Measurements from ENCODE around the gene CELF2. TPM values are rescaled to one million over a fixed set of nuclear protein-coding genes. Genes with fewer than 3 reads are reported as not detected.
A peak's percentile ranks its signal among the peaks of the same experiment; 100 is the strongest.

The CELF2 gene
- 5.6 and 6.6 TPM in 2 replicates for total RNA-seq (2012; rRNA removed)
- 3.5 and 3.6 TPM in 2 replicates for polyA plus RNA-seq (2012; rRNA removed)
- 3.6 and 5.0 TPM in 2 replicates for polyA plus RNA-seq (2012; cell fraction: cytosol; rRNA removed)
- 2.0 and 2.9 TPM in 2 replicates for polyA plus RNA-seq (2012; cell fraction: nucleus; rRNA removed; ENCODE audit: low replicate concordance)
- percentile 50 among the genes with signal in this experiment for Bru-seq, nascent RNA
- BruChase-seq, experiment 1, labeled RNA remaining after a 6-hour chase, result percentile 43 among the genes with signal in this experiment
- percentile 42 among the genes with signal in this experiment for BruChase-seq, experiment 2, labeled RNA remaining after a 2-hour chase
- long read RNA-seq, partial matches to known transcripts, result 4 of 29 reads
- long read RNA-seq, other reads (novel, unspliced or antisense), result 25 of 29 reads

DNA sequence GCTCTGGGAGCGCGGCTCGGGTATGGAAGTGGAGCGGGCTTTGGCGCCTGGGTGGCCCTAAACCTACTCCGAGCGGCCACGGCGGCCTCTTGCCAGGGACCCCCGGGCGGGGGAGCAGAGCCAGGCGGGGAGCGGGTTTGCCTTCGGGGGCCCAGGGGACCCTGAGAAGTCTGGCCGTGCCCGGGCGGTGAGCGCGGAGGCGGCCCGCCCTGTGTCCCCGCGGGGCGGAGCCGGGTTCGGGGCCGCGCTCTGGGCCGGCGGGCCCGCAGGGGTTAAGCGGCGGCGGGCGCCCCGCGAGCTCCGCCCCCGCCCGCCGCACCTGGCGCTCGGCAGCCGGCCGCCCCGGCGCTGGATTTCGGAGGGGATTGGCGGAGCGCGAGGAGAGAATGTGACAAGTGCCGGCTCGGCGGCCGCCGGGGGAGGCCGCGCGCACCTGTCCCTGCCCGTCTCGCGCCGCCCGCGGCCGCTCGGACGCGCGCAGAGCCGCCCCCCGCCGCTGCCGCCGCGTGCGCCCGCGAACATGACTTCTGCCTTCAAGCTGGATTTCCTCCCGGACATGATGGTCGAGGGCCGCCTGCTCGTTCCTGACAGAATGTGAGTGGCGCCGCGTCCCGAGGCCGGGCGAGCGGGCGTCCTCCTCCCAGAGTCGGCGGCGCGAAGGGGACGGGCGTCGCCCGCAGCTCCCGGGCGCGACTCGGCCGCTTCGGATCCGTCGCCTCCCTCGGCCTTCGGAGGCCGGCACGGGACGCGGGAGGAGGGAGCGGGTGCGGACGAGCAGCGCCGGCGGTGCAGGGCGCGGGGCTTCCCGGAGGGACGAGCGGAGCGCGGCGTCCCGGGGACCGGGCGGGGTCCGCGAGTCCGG, at the start of gene CELF2:
Gene CELF2, plus strand, starts transcription at position 303 of the 862 bp plus-strand sequence. Its CDS starts 218 bp downstream, at position 521.
- H2BK120ac ChIP-seq (ENCODE audit: low read depth, low read length), result no peak within 1 kb of the TSS
- no peak within 1 kb of the TSS for H2AK9ac ChIP-seq (replicated peaks; ENCODE audit: low read depth, low read length, poor library complexity)
- no peaks in the 10 kb centered on the region for H4K20me1 ChIP-seq (ENCODE audit: insufficient read depth, low read length)
- 0 out of 2 replicates have a peak within 1 kb of the TSS, but pooled peaks have one; percentile 42 for H2BK20ac ChIP-seq (ENCODE audit: low read depth, low read length)
- peaks cover 45% of the 10 kb centered on the region for H3K27me3 ChIP-seq (ENCODE audit: control insufficient read depth, insufficient read depth, low read length)
- H3K4ac ChIP-seq (ENCODE audit: low read depth, low read length), result no peak within 1 kb of the TSS
- H3K18ac ChIP-seq (ENCODE audit: low read depth, low read length), result peak within 1 kb of the TSS; percentile 28; the same call in 1 of the 2 replicates
- no peak within 1 kb of the TSS for H2BK15ac ChIP-seq (ENCODE audit: low read depth, low read length)
- ATAC-seq (ENCODE audit: low read depth) (peak; percentile 74), DNase-seq (no peak)
- intact Hi-C loops (cut with micrococcal nuclease) (no loop called here), dilution Hi-C loops (cut with HindIII; ENCODE audit: low sequenced_read_pairs, unreplicated experiment) (no loop called here), in situ Hi-C loops (cut with MboI; ENCODE audit: low sequenced_read_pairs) (no loop called here)
- H3K9ac ChIP-seq (ENCODE audit: low read depth, low read length), result peak within 1 kb of the TSS; percentile 30; the same call in 1 of the 2 replicates
- H3K56ac ChIP-seq (ENCODE audit: extremely low read depth, insufficient read depth, low read length), result no peak within 1 kb of the TSS
- H2AFZ ChIP-seq (replicated peaks; ENCODE audit: low read length, poor library complexity), result peak within 1 kb of the TSS; percentile 83
- peak within 1 kb of the TSS; percentile 85 for H3K4me2 ChIP-seq (ENCODE audit: low read depth, low read length)
- no peak within 1 kb of the TSS for H4K8ac ChIP-seq (ENCODE audit: low read depth in 2 of 2, low read length in 2 of 2)
- H3K27ac ChIP-seq (ENCODE audit: insufficient read depth, low read length), result peak within 1 kb of the TSS; percentile 23; the same call in 1 of the 2 replicates
- no peak within 1 kb of the TSS for H4K91ac ChIP-seq (ENCODE audit: insufficient read depth, low read depth, low read length)
- H3K79me1 ChIP-seq (ENCODE audit: low read depth in 1 of 2, low read length in 2 of 2), result no peaks in the 10 kb centered on the region
- WGBS, 2 experiments (ENCODE audit: extremely low coverage in 2 of 2, insufficient read length in 1 of 2), result 1% methylated on average over 37 of the region's 133 CpGs; no CpG with 5 or more reads in 1 of the 2 experiments
- CTCF ChIA-PET, result interaction anchor here (1.1 kb wide), 1 partner anchor 1675 kb away, joined by 3 read pairs; no protein-coding TSS in a partner anchor
- H3K4me1 ChIP-seq (ENCODE audit: control insufficient read depth, insufficient read depth, low read length), result peaks cover 2% of the 10 kb centered on the region; the same call in 1 of the 2 replicates
- no peak within 1 kb of the TSS for H3K14ac ChIP-seq (replicated peaks; ENCODE audit: low read depth, low read length)
- no peaks in the 10 kb centered on the region for H3K9me1 ChIP-seq (ENCODE audit: insufficient read depth, low read length)
- no TSS peak for BruUV-seq (replicated peaks)
- POLR2A ChIA-PET (ENCODE audit: unreplicated experiment), result no interaction called here
- no peak within 1 kb of the TSS for H2BK5ac ChIP-seq (ENCODE audit: low read depth, low read length, poor library complexity, severe bottlenecking)
- no peaks in the 10 kb centered on the region for H3K36me3 ChIP-seq (ENCODE audit: control insufficient read depth, insufficient read depth, low read length)
- H3K9me3 ChIP-seq (ENCODE audit: control insufficient read depth, insufficient read depth, low read length), result peaks cover 2% of the 10 kb centered on the region; the same call in 1 of the 2 replicates
- peak within 1 kb of the TSS; percentile 87 for H3K4me3 ChIP-seq (ENCODE audit: insufficient read depth, low read depth, low read length)
- no peak within 1 kb of the TSS for H4K5ac ChIP-seq (ENCODE audit: low read depth, low read length)
- H3K23ac ChIP-seq (ENCODE audit: low read depth, low read length), result peak within 1 kb of the TSS; percentile 72; the same call in 1 of the 2 replicates
- TF ChIP-seq RFX5 (IDR thresholded peaks at IDR 0.05; ENCODE audit: low read depth, low read length), result no peak
- TF ChIP-seq CEBPB (IDR thresholded peaks at IDR 0.05; ENCODE audit: low read depth, low read length), result no peak
- no peak for TF ChIP-seq RCOR1 (IDR thresholded peaks at IDR 0.05; ENCODE audit: insufficient replicate concordance, low read length)
- no peak for TF ChIP-seq FOS (IDR thresholded peaks at IDR 0.05; ENCODE audit: low read depth, low read length)
- TF ChIP-seq CHD1 (IDR thresholded peaks at IDR 0.05; ENCODE audit: low read depth, low read length), result no peak
- peak; percentile 28; the same call in 1 of the 2 replicates for TF ChIP-seq BHLHE40 (IDR thresholded peaks at IDR 0.05; ENCODE audit: low read depth, low read length)
- TF ChIP-seq NFE2L2 (IDR thresholded peaks at IDR 0.05; ENCODE audit: low read depth, low read length), result no peak
- no peak for TF ChIP-seq MXI1 (IDR thresholded peaks at IDR 0.05; ENCODE audit: borderline replicate concordance, low read depth, low read length)
- no peak for TF ChIP-seq MAFK (IDR thresholded peaks at IDR 0.05; ENCODE audit: low read depth, low read length)
- TF ChIP-seq POLR2A (IDR thresholded peaks at IDR 0.05; ENCODE audit: low read depth, low read length), result no peak
- TF ChIP-seq, protein P1, sequence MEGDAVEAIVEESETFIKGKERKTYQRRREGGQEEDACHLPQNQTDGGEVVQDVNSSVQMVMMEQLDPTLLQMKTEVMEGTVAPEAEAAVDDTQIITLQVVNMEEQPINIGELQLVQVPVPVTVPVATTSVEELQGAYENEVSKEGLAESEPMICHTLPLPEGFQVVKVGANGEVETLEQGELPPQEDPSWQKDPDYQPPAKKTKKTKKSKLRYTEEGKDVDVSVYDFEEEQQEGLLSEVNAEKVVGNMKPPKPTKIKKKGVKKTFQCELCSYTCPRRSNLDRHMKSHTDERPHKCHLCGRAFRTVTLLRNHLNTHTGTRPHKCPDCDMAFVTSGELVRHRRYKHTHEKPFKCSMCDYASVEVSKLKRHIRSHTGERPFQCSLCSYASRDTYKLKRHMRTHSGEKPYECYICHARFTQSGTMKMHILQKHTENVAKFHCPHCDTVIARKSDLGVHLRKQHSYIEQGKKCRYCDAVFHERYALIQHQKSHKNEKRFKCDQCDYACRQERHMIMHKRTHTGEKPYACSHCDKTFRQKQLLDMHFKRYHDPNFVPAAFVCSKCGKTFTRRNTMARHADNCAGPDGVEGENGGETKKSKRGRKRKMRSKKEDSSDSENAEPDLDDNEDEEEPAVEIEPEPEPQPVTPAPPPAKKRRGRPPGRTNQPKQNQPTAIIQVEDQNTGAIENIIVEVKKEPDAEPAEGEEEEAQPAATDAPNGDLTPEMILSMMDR (conservative IDR thresholded peaks at IDR 0.05; ENCODE audit: low read depth, low read length), result no peak
- TF ChIP-seq RAD21 (IDR thresholded peaks at IDR 0.05; ENCODE audit: low read length), result 0 out of 2 replicates have a peak, but pooled peaks have one; percentile 5
- TF ChIP-seq, protein P2, sequence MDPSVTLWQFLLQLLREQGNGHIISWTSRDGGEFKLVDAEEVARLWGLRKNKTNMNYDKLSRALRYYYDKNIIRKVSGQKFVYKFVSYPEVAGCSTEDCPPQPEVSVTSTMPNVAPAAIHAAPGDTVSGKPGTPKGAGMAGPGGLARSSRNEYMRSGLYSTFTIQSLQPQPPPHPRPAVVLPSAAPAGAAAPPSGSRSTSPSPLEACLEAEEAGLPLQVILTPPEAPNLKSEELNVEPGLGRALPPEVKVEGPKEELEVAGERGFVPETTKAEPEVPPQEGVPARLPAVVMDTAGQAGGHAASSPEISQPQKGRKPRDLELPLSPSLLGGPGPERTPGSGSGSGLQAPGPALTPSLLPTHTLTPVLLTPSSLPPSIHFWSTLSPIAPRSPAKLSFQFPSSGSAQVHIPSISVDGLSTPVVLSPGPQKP (IDR thresholded peaks at IDR 0.05; ENCODE audit: borderline replicate concordance, low read depth, low read length), result no peak
- no peak within 1 kb of the TSS for H2AK5ac ChIP-seq (ENCODE audit: low read depth, low read length)
